SJCRH30 (cell line): Measurements from ENCODE around the gene LLCFC1. TPM values are rescaled to one million over a fixed set of nuclear protein-coding genes. Genes with fewer than 3 reads are reported as not detected.

ENCODE experiments used
- DNase-seq, 2 experiments: peaks; one replicate each; pipeline ENCODE4 v3.0.0-alpha.2; 2015 to 2020
- H3K27ac ChIP-seq: fragments of 250-450 bp; sonication (Bioruptor Pico); 2 replicates; pipeline ENCODE4 v1.5.1; 2020; ENCODE audit warnings: mild to moderate bottlenecking, moderate library complexity
- H3K27me3 ChIP-seq: fragments of 250-450 bp; sonication (Bioruptor Pico); 2 replicates; pipeline ENCODE4 v1.5.1; 2020; ENCODE audit warnings: mild to moderate bottlenecking, moderate library complexity
- H3K36me3 ChIP-seq: fragments of 250-450 bp; sonication (Bioruptor Pico); 2 replicates; pipeline ENCODE4 v1.5.1; 2020; ENCODE audit warnings: mild to moderate bottlenecking, moderate library complexity
- H3K4me1 ChIP-seq: fragments of 250-450 bp; sonication (Bioruptor Pico); 2 replicates; pipeline ENCODE4 v1.5.1; 2020; ENCODE audit warnings: mild to moderate bottlenecking, moderate library complexity
- H3K4me3 ChIP-seq: fragments of 250-450 bp; sonication (Bioruptor Pico); 2 replicates; pipeline ENCODE4 v1.5.1; 2020; ENCODE audit warnings: mild to moderate bottlenecking, moderate library complexity
- H3K9me3 ChIP-seq: fragments of 250-450 bp; sonication (Bioruptor Pico); replicated peaks from 2 replicates; pipeline ENCODE4 v1.5.1; 2020; ENCODE audit warnings: mild to moderate bottlenecking, moderate library complexity
- total RNA-seq: library from RNA; depleted of rRNA; stranded (reverse); fragments of >200 nt; shearing (Covaris generic); gene quantifications from 2 replicates; pipeline ENCODE4 v1.2.3, GENCODE V29; 2014

The LLCFC1 gene
- total RNA-seq, 1 experiment from 2014 or later = not detected

DNA sequence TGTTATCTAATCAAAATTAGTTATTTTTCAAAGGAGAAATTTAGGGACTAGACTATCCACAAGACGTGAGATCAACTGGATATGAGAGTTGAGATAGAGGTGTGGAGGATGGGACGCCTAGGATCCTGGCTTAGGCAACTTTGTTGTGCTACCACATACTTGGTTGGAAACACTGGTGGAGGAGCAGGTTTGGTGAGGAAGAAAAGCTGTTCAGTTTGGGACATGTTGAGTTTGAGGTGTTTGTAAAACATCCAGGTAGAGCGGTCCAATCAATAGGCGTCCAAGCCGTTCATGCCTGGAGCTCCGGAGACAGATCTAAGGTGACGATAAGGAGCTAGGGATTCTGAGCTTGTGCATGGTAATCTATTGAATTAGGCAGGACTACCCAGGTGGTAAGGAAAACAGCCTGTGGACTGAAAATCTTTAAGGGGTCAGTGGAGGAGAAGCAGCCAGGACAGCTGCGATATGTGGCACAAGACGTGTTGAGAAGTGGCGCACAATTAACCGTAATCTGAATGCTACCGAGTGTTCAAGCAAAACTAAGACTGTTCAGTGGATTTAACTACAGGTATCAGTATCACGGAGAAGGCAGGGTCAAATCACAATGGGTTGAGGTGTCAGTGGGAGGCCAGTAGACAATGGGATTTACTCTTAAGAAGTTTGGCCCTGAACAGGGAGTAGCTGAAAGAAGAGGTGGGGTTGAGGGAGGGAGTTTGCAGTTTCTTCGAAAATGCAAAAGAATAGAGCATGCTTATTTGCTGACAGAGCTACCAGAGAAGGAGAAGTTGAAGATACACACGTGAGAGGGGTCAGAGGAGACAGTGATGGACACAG is 37.6 kb upstream of the LLCFC1 start:
- H3K27me3 ChIP-seq = no peaks in the 10 kb centered on the region; the same call in 1 of the 2 replicates
- H3K27ac ChIP-seq = no peak overlapping the region
- H3K36me3 ChIP-seq = no peaks in the 10 kb centered on the region
- H3K4me1 ChIP-seq = no peaks in the 10 kb centered on the region
- H3K9me3 ChIP-seq = peaks cover 7% of the 10 kb centered on the region; the same call in 1 of the 2 replicates
- no peak for DNase-seq
- no peak overlapping the region for H3K4me3 ChIP-seq

DNA sequence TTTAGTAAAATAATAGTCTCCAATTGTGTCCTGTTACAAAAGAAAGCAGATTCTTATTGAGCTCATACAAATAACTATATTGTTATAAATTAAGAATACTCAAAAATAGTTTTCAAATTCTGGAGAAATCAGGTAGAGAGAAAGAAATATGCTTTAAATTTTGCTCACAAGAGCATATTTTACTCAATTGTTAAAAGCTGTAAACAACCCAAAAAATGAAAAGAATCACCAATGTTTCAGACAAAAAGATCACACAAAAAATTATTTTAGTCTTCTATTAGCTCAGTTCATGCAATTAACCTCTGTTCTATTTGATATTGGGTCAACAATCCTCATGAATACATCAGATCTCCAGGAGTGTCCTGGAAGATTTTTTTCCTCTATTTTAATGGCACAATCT is 35.2 kb upstream of the LLCFC1 start:
- Histone ChIP-seq H3K4me3 (no peak overlapping the region), H3K27ac (no peak overlapping the region), H3K27me3 (no peaks in the 10 kb centered on the region), H3K9me3 (peaks cover 7% of the 10 kb centered on the region; the same call in 1 of the 2 replicates), H3K36me3 (no peaks in the 10 kb centered on the region), H3K4me1 (no peaks in the 10 kb centered on the region)
- no peak for DNase-seq

GRCh38 chr7:142905759-142906158 is 33.5 kb upstream of the LLCFC1 start:
- DNase-seq = no peak
- H3K27me3 ChIP-seq = peaks cover 2% of the 10 kb centered on the region; the same call in 1 of the 2 replicates
- no peaks in the 10 kb centered on the region for H3K4me1 ChIP-seq
- peaks cover 7% of the 10 kb centered on the region; the same call in 1 of the 2 replicates for H3K9me3 ChIP-seq
- H3K36me3 ChIP-seq = no peaks in the 10 kb centered on the region
- H3K4me3 ChIP-seq = no peak overlapping the region
- H3K27ac ChIP-seq = no peak overlapping the region

GRCh38 chr7:142906643-142907042 is 32.6 kb upstream of the LLCFC1 start:
- H3K4me3 ChIP-seq = no peak overlapping the region
- H3K27me3 ChIP-seq = peaks cover 11% of the 10 kb centered on the region
- peaks cover 7% of the 10 kb centered on the region; the same call in 1 of the 2 replicates for H3K9me3 ChIP-seq
- no peak overlapping the region for H3K27ac ChIP-seq
- H3K36me3 ChIP-seq = no peaks in the 10 kb centered on the region
- DNase-seq = no peak
- no peaks in the 10 kb centered on the region for H3K4me1 ChIP-seq

DNA sequence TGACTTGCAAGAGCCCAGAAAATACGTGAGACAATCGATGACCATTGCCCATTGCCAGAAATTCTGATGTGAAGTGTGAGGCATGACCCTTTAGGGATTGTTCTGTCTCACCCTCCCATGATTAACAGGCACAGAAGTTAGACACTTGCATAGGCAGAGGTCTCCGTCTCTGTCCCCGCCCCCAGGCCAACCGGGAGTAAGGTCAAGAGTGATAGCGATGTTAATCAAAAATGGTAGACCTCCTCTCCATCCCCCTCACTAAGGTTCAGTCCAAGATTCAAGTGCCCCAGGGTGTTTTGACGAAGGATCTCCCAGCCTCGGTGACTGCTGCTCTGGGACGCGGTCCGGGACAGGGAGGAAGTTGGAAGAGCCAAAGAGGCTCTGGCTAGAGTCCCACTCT is 31.0 kb upstream of the LLCFC1 start:
- Histone ChIP-seq H3K4me1 (no peaks in the 10 kb centered on the region), H3K27me3 (peaks cover 11% of the 10 kb centered on the region), H3K36me3 (no peaks in the 10 kb centered on the region), H3K27ac (no peak overlapping the region), H3K9me3 (peaks cover 7% of the 10 kb centered on the region; the same call in 1 of the 2 replicates), H3K4me3 (no peak overlapping the region)
- no peak for DNase-seq

DNA sequence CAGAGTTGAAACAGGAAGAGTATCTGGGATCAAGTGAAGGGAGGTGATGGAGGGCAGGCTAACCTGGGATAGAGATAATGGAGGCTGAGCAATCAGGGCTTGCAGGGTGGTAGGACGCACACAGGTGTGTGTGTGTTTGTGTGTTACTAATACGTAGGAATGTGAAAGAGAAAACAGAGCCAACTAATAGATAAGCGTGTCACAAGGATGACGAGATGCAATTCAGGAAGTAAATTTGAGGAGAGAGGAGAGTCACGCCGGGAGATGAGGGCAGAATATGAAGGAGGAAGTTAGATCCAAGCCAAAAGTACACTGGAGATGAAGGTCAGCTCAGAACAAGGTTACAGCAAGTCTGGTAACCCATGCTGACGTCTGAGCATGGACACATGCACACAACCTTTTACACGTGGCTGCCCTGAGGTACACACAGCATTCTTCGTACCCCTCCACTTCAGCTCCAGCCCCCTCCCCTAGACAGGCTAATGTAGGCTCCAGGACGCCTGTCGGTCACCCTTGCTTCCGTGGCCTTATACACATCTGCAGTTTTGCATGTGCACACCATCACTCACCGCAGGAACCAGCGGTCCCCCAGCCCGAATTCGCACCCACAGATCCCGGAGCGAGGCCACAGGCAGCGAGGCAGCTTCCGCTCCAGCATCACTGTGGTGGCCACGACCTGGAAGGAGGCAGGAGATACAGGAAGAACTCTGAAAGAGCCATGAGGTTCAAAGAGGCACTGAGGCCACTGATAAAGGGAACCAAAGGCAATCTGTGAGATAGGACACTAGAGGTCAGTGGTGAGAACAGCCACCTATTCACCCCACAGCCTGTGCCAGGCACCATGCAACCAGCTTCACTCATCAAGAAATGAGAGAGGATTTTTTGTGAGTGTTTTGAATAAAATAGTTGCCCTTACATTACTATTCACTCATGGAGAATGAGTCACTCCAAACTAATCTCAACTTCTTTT is 30.1 kb upstream of the LLCFC1 start:
- no peak overlapping the region for H3K4me3 ChIP-seq
- peak in 1 of 2 experiments; percentile 9 for DNase-seq
- H3K4me1 ChIP-seq = no peaks in the 10 kb centered on the region

GRCh38 chr7:142910031-142910433 is 29.3 kb upstream of the LLCFC1 start:
- Histone ChIP-seq H3K4me3 (no peak overlapping the region), H3K9me3 (peaks cover 7% of the 10 kb centered on the region; the same call in 1 of the 2 replicates), H3K27me3 (peaks cover 11% of the 10 kb centered on the region), H3K4me1 (no peaks in the 10 kb centered on the region), H3K27ac (no peak overlapping the region), H3K36me3 (no peaks in the 10 kb centered on the region)
- DNase-seq = no peak

More for the DNA sequence above, 30.1 kb upstream of the LLCFC1 start:
- Histone ChIP-seq H3K27me3 (peaks cover 11% of the 10 kb centered on the region), H3K36me3 (no peaks in the 10 kb centered on the region), H3K9me3 (peaks cover 7% of the 10 kb centered on the region; the same call in 1 of the 2 replicates), H3K27ac (no peak overlapping the region)

DNA sequence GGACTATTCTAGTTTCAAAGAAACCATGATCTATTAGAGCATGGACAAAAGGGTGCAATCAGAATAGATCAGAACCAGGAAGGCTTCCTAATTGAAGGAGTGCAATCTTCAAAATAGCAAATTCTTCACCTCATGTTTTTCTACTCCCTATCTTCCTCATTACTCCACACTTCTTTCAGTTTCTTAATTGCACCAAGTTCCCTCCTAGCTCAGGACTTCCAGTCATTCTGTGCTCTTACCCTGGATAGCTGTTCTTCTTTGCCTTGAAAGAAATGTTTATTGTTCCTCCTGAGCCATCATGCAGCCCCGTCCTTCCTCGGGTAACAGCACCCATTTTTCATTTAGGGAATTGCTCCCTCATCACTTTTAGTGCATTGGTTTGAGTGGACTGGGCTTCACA is 28.8 kb upstream of the LLCFC1 start:
- H3K4me1 ChIP-seq = no peaks in the 10 kb centered on the region
- no peak for DNase-seq
- no peaks in the 10 kb centered on the region for H3K36me3 ChIP-seq
- no peak overlapping the region for H3K4me3 ChIP-seq
- no peak overlapping the region for H3K27ac ChIP-seq
- peaks cover 11% of the 10 kb centered on the region for H3K27me3 ChIP-seq
- peaks cover 4% of the 10 kb centered on the region; the same call in 1 of the 2 replicates for H3K9me3 ChIP-seq

DNA sequence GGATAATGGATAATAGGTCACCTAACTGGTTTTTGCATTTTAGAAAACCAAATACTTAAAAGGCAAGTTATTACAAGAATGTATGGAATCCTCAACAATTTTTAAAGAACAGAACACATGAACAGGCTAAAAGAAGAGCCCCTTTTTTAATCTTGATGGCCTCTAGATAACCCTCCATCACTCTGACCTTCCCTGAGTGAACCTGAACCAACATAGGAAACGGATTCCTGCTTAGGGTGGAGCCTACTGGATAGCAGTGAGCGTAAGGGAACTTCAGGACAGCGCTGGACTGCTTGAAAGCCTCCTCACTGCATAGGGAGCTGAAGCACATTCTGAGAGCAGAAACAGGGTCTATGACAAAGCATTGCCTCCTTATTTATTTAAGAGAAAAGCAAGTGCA is 26.2 kb upstream of the LLCFC1 start:
- no peak overlapping the region for H3K27ac ChIP-seq
- H3K4me1 ChIP-seq = no peaks in the 10 kb centered on the region
- no peaks in the 10 kb centered on the region for H3K9me3 ChIP-seq
- peaks cover 17% of the 10 kb centered on the region for H3K27me3 ChIP-seq
- H3K36me3 ChIP-seq = no peaks in the 10 kb centered on the region
- H3K4me3 ChIP-seq = no peak overlapping the region
- no peak for DNase-seq

DNA sequence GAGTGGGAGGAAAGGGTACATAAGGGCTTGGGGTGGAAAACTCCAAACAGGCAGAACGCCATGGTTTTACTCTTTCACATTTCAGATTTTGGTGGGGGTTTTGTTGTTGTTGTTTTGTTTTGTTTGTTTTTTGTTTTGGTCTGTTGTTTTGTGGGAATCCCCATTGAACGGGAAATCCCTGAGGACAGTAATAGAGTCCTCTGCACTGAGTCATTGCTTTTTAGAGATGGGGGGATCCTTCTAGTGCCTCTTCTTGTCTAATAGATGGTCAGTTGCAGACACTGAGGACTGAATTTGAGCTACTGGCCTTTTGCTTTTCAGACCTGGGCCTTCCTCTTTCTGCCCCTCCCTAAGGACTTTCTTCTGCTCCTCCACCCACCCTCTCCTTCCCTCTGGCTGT is 25.7 kb upstream of the LLCFC1 start:
- peaks cover 22% of the 10 kb centered on the region for H3K27me3 ChIP-seq
- H3K27ac ChIP-seq = no peak overlapping the region
- no peaks in the 10 kb centered on the region for H3K4me1 ChIP-seq
- H3K4me3 ChIP-seq = no peak overlapping the region
- DNase-seq = no peak
- no peaks in the 10 kb centered on the region for H3K36me3 ChIP-seq
- no peaks in the 10 kb centered on the region for H3K9me3 ChIP-seq

DNA sequence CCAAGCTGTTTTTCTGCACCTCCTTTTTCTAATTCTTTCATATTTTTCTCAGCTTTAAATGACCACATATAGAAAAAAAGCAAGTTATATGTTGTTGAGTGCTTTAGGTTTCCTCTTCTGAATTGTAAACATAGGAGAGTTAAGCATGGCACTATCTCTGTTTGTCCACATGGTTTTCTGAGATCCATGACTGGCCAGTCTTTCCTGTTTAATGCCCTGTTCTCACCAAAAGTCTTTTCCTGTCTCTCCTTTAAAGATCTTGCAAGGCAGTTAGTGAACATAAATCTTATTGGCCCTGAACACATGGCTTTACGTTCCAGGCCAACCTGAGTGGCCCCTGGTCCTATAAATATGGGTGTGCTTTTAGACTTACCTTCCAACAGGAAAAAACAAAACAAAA is 25.2 kb upstream of the LLCFC1 start:
- Histone ChIP-seq H3K27ac (no peak overlapping the region), H3K27me3 (peaks cover 24% of the 10 kb centered on the region), H3K4me3 (no peak overlapping the region), H3K9me3 (no peaks in the 10 kb centered on the region), H3K36me3 (no peaks in the 10 kb centered on the region), H3K4me1 (no peaks in the 10 kb centered on the region)
- no peak for DNase-seq

DNA sequence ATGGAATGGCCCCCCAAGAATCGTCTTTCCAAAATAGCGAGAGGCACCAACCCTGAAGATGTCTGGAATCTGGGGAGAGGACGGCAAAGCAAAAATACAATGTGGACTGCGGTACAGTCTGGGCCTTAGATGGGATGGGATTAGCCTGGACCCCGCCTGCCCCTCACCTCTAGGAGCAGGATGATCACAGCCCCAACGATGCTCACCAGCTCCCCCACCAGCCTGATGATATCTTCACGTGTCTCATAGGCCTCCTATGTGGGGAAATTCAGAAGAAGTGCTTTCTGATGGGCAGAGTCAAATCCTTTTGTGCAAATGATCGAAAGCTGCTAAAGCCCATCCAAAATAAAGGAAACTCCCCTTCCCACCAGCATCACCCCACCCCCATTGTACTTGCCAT is 24.0 kb upstream of the LLCFC1 start:
- H3K4me3 ChIP-seq = no peak overlapping the region
- H3K27ac ChIP-seq = no peak overlapping the region
- H3K9me3 ChIP-seq = no peaks in the 10 kb centered on the region
- peaks cover 25% of the 10 kb centered on the region for H3K27me3 ChIP-seq
- H3K4me1 ChIP-seq = no peaks in the 10 kb centered on the region
- no peaks in the 10 kb centered on the region for H3K36me3 ChIP-seq
- DNase-seq = no peak

- Histone ChIP-seq H3K27ac (no peak overlapping the region), H3K36me3 (no peaks in the 10 kb centered on the region), H3K4me1 (no peaks in the 10 kb centered on the region), H3K27me3 (peaks cover 16% of the 10 kb centered on the region), H3K9me3 (no peaks in the 10 kb centered on the region), H3K4me3 (no peak overlapping the region)
- no peak for DNase-seq
These were observed 22.8 kb upstream of the LLCFC1 start for GRCh38 chr7:142916508-142916907.

GRCh38 chr7:142917447-142917846 is 21.8 kb upstream of the LLCFC1 start:
- H3K4me1 ChIP-seq = no peaks in the 10 kb centered on the region

GRCh38 chr7:142918901-142919300 is 20.4 kb upstream of the LLCFC1 start:
- Histone ChIP-seq H3K4me3 (no peak overlapping the region), H3K27me3 (peaks cover 17% of the 10 kb centered on the region), H3K27ac (no peak overlapping the region), H3K4me1 (no peaks in the 10 kb centered on the region), H3K9me3 (no peaks in the 10 kb centered on the region), H3K36me3 (no peaks in the 10 kb centered on the region)
- no peak for DNase-seq

More at GRCh38 chr7:142917447-142917846, 21.8 kb upstream of the LLCFC1 start:
- Histone ChIP-seq H3K27me3 (peaks cover 14% of the 10 kb centered on the region), H3K36me3 (no peaks in the 10 kb centered on the region), H3K4me3 (no peak overlapping the region), H3K9me3 (no peaks in the 10 kb centered on the region), H3K27ac (no peak overlapping the region)
- DNase-seq = no peak
